ENCODE results near the gene MZB1. TPM values are rescaled to one million over a fixed set of nuclear protein-coding genes. Genes with fewer than 3 reads are reported as not detected.

MZB1 gene
- total RNA-seq, 4 donors from 2014 or later = 2.1 to 2.4 TPM; not detected in 2

- Histone ChIP-seq H3K27ac (no peak overlapping the region), H3K4me3 (no peak overlapping the region), H3K36me3 (peaks cover 0 to 17% (median 0%) of the 10 kb centered on the region in 3 donors), H3K4me1 (peaks cover 4 to 48% (median 20%) of the 10 kb centered on the region in 4 donors), H3K27me3 (no peaks in the 10 kb centered on the region), H3K9me3 (no peaks in the 10 kb centered on the region)
- WGBS, 2 donors = 76 to 80% methylated on average over 2 of the region's 2 CpGs
- DNase-seq (ENCODE audit: low spot score in 2 of 2) = no peak
- TF ChIP-seq CTCF (IDR thresholded peaks at IDR 0.05) (no peak), POLR2A (IDR thresholded peaks at IDR 0.05) (no peak), EP300 (IDR thresholded peaks at IDR 0.05) (no peak)
Observed at GRCh38 chr5:139344177-139344576, 45.5 kb downstream of the MZB1 start.

GRCh38 chr5:139343476-139343875 is 46.2 kb downstream of the MZB1 start:
- no peak for TF ChIP-seq CTCF (IDR thresholded peaks at IDR 0.05)
- TF ChIP-seq EP300 (IDR thresholded peaks at IDR 0.05) = no peak
- TF ChIP-seq POLR2A (IDR thresholded peaks at IDR 0.05) = no peak
- Histone ChIP-seq H3K4me1 (peaks cover 4 to 42% (median 20%) of the 10 kb centered on the region in 4 donors), H3K36me3 (peaks cover 0 to 17% (median 0%) of the 10 kb centered on the region in 3 donors), H3K27me3 (no peaks in the 10 kb centered on the region), H3K27ac (peak overlapping the region in 1 of 4 donors; percentile 100), H3K9me3 (no peaks in the 10 kb centered on the region), H3K4me3 (peak overlapping the region in 1 of 4 donors; percentile 86)
- WGBS, 2 donors = 80 to 81% methylated on average over 9 of the region's 9 CpGs
- DNase-seq (ENCODE audit: low spot score in 2 of 2) = no peak

GRCh38 chr5:139342423-139342723 is 47.3 kb downstream of the MZB1 start:
- no peaks in the 10 kb centered on the region for H3K27me3 ChIP-seq
- WGBS, 2 donors = 0% methylated on average over 14 to 16 of the region's 16 CpGs
- peak overlapping the region; percentile 98 to 100 (median 99) for H3K27ac ChIP-seq
- DNase-seq (ENCODE audit: low spot score in 2 of 2) = no peak
- H3K4me1 ChIP-seq = peaks cover 4 to 38% (median 20%) of the 10 kb centered on the region in 4 donors
- H3K4me3 ChIP-seq = peak overlapping the region; percentile 86 to 96 (median 90)
- TF ChIP-seq CTCF (IDR thresholded peaks at IDR 0.05) (no peak), EP300 (IDR thresholded peaks at IDR 0.05) (no peak), POLR2A (IDR thresholded peaks at IDR 0.05) (no peak)
- no peaks in the 10 kb centered on the region for H3K9me3 ChIP-seq
- peaks cover 0 to 17% (median 0%) of the 10 kb centered on the region in 3 donors for H3K36me3 ChIP-seq

GRCh38 chr5:139341689-139342422 is 47.9 kb downstream of the MZB1 start, which contains the start of gene PAIP2:
Gene PAIP2 (plus strand): TSS chr5:139341854. CDS start chr5:139363785, 21,931 bp downstream.
- Histone ChIP-seq H3K36me3 (peaks cover 0 to 17% (median 0%) of the 10 kb centered on the region in 3 donors), H3K4me1 (peaks cover 4 to 38% (median 20%) of the 10 kb centered on the region in 4 donors), H3K9me3 (no peaks in the 10 kb centered on the region), H3K27me3 (no peaks in the 10 kb centered on the region), H3K27ac (peak within 1 kb of the TSS; percentile 98 to 100 (median 99)), H3K4me3 (peak within 1 kb of the TSS; percentile 86 to 96 (median 90))
- DNase-seq (ENCODE audit: low spot score in 2 of 2) = peak; percentile 95 to 97
- TF ChIP-seq POLR2A (IDR thresholded peaks at IDR 0.05) (peak; percentile 88 to 97), EP300 (IDR thresholded peaks at IDR 0.05) (peak; percentile 66 to 99), CTCF (IDR thresholded peaks at IDR 0.05) (peak; percentile 81 to 95 (median 90))
- 0 to 1% methylated on average over 47 to 65 of the region's 66 CpGs for WGBS, 2 donors

GRCh38 chr5:139341187-139341688 is 48.5 kb downstream of the MZB1 start:
- peak overlapping the region; percentile 86 to 96 (median 90) for H3K4me3 ChIP-seq
- TF ChIP-seq POLR2A (IDR thresholded peaks at IDR 0.05) (no peak), EP300 (IDR thresholded peaks at IDR 0.05) (no peak), CTCF (IDR thresholded peaks at IDR 0.05) (no peak)
- DNase-seq (ENCODE audit: low spot score in 2 of 2) = no peak
- peaks cover 4 to 38% (median 20%) of the 10 kb centered on the region in 4 donors for H3K4me1 ChIP-seq
- no peaks in the 10 kb centered on the region for H3K9me3 ChIP-seq
- H3K27me3 ChIP-seq = no peaks in the 10 kb centered on the region
- peaks cover 0 to 10% (median 0%) of the 10 kb centered on the region in 3 donors for H3K36me3 ChIP-seq
- peak overlapping the region in 3 of 4 donors; percentile 99 to 100 (median 99) for H3K27ac ChIP-seq
- 1% methylated on average over 14 to 17 of the region's 17 CpGs for WGBS, 2 donors
